ENCODE data around the gene POT1. TPM values are rescaled to one million over a fixed set of nuclear protein-coding genes. Genes with fewer than 3 reads are reported as not detected.

The POT1 gene
- total and polyA plus RNA-seq, 2 donors (not counting 3 experiments of a cell fraction or from before 2014, with no cell fraction given): 11.1 to 22.4 TPM

DNA sequence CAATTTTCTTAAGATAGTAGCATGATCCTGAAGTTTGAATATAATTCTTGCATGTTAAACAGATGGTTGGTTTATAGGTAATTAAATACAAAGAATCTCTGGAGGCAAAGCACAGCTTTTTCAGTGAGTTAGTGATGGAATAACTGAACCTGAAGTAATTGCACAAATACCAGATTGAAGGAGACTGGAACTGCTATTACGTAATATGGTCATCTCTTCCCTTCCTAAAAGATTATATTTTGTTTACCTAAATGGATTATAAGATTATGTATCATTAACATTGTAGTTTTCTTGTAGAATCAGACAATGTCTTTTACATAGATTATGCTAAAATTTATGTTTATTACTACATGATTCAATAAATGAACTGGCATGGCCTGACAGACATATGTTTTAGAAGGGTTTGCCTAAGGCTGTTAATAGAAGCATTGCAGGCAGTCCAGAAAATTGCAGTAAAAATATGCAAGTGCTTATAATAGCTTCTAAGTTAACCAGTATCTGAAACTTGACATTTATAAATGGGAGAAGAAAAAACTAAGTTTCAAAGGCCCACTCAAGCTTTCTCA is 128.2 kb downstream of the POT1 start:
- H3K9ac ChIP-seq (replicated peaks; ENCODE audit: extremely low read depth, insufficient read depth, low read length): no peak overlapping the region
- no peaks in the 10 kb centered on the region for H3K36me3 ChIP-seq (ENCODE audit: control insufficient read depth in 2 of 2, extremely low read depth in 1 of 2, insufficient read depth in 2 of 2, low read length in 2 of 2)
- intact Hi-C loops (cut with micrococcal nuclease) (no loop called here), dilution Hi-C loops (cut with MboI; ENCODE audit: extremely low pct_ligation_motif_present, low sequenced_read_pairs) (no loop called here)
- no peaks in the 10 kb centered on the region for H3K79me2 ChIP-seq (ENCODE audit: control insufficient read depth, insufficient read depth, low read length)
- H3K9me1 ChIP-seq (replicated peaks; ENCODE audit: control insufficient read depth, extremely low read depth, insufficient read depth, low read length): no peaks in the 10 kb centered on the region
- no peak overlapping the region for H2AFZ ChIP-seq (ENCODE audit: low read depth, low read length)
- ChIA-PET POLR2A (no interaction called here), CTCF (no interaction called here)
- TF ChIP-seq JUN (IDR thresholded peaks at IDR 0.05; ENCODE audit: borderline replicate concordance, insufficient read depth, insufficient read length, low read depth) (no peak), MYC (IDR thresholded peaks at IDR 0.05; ENCODE audit: low read depth, low read length) (no peak), GATA2 (IDR thresholded peaks at IDR 0.05; ENCODE audit: insufficient read depth, insufficient read length, low read depth, low read length) (no peak), POLR2AphosphoS5 (IDR thresholded peaks at IDR 0.05; ENCODE audit: insufficient read depth, low read depth, low read length) (no peak), POLR2A (IDR thresholded peaks at IDR 0.05; ENCODE audit: low read depth, low read length) (no peak), FOS (IDR thresholded peaks at IDR 0.05; ENCODE audit: borderline replicate concordance, insufficient read depth, low read length) (no peak), EZH2 (IDR thresholded peaks at IDR 0.05; ENCODE audit: borderline replicate concordance, low read depth, low read length, severe bottlenecking) (no peak)
- TF ChIP-seq, protein P1, sequence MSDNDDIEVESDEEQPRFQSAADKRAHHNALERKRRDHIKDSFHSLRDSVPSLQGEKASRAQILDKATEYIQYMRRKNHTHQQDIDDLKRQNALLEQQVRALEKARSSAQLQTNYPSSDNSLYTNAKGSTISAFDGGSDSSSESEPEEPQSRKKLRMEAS (IDR thresholded peaks at IDR 0.05; ENCODE audit: insufficient read depth, insufficient read length): no peak
- TF ChIP-seq, protein P2, sequence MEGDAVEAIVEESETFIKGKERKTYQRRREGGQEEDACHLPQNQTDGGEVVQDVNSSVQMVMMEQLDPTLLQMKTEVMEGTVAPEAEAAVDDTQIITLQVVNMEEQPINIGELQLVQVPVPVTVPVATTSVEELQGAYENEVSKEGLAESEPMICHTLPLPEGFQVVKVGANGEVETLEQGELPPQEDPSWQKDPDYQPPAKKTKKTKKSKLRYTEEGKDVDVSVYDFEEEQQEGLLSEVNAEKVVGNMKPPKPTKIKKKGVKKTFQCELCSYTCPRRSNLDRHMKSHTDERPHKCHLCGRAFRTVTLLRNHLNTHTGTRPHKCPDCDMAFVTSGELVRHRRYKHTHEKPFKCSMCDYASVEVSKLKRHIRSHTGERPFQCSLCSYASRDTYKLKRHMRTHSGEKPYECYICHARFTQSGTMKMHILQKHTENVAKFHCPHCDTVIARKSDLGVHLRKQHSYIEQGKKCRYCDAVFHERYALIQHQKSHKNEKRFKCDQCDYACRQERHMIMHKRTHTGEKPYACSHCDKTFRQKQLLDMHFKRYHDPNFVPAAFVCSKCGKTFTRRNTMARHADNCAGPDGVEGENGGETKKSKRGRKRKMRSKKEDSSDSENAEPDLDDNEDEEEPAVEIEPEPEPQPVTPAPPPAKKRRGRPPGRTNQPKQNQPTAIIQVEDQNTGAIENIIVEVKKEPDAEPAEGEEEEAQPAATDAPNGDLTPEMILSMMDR (IDR thresholded peaks at IDR 0.05; ENCODE audit: extremely low read depth in 1 of 2, insufficient read depth in 1 of 2, low read depth in 1 of 2, low read length in 2 of 2): no peak
- H3K9me3 ChIP-seq (replicated peaks; ENCODE audit: control insufficient read depth, insufficient read depth, low read length): no peaks in the 10 kb centered on the region
- H3K4me2 ChIP-seq (ENCODE audit: insufficient read depth, low read length): no peak overlapping the region
- no peak overlapping the region for H3K27ac ChIP-seq (ENCODE audit: insufficient read depth, low read depth, low read length)
- peaks cover 0 to 2% of the 10 kb centered on the region in 2 experiments for H3K27me3 ChIP-seq (ENCODE audit: control insufficient read depth in 2 of 2, insufficient read depth in 2 of 2, low read length in 2 of 2)
- no peaks in the 10 kb centered on the region for H3K4me1 ChIP-seq (ENCODE audit: control insufficient read depth, extremely low read depth, insufficient read depth, low read length)
- FAIRE-seq (no peak), DNase-seq (ENCODE audit: low read depth, low spot score) (no peak)
- no TSS peak for BruUV-seq (replicated peaks)
- H4K20me1 ChIP-seq (replicated peaks; ENCODE audit: control insufficient read depth, extremely low read depth, insufficient read depth, low read length): no peaks in the 10 kb centered on the region
- H3K4me3 ChIP-seq (replicated peaks in 1 of 3; ENCODE audit: insufficient read depth in 1 of 3, low read depth in 1 of 3, low read length in 3 of 3): no peak overlapping the region
